GM10847 (cell line): Measurements from ENCODE around the gene ECT2L.

Experiments used
- POLR2A ChIP-seq: IDR thresholded peaks from 2 replicates; pipeline ENCODE4 v1.6.1; 2011; ENCODE audit not compliant: insufficient read length; ENCODE audit errors: extremely low read depth

Gene ECT2L

DNA sequence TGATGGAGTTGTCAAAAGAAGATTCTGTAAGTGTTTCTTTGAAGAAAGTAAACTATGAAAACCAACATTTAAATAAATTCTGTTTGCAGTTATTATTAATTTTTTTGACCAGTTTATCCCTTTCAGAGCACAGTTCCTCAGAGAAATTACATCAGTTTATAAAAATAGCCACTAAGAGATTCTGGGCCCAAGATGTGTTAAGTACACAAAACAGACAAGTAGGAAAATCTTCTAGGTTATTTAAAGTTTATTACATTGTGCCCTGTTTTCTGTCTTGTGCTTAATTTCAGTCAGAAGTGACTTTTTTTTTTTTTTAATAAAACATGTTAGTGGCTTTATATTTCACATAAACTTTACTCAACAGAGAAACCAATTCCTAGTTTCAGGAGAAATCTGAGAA, 72.3 kb downstream of the ECT2L start:
- no peak for TF ChIP-seq POLR2A

- no peak for TF ChIP-seq POLR2A
Observed at GRCh38 chr6:138869398-138869797, 73.5 kb downstream of the ECT2L start.

GRCh38 chr6:138873191-138873590, 77.3 kb downstream of the ECT2L start:
- TF ChIP-seq POLR2A, result no peak

DNA sequence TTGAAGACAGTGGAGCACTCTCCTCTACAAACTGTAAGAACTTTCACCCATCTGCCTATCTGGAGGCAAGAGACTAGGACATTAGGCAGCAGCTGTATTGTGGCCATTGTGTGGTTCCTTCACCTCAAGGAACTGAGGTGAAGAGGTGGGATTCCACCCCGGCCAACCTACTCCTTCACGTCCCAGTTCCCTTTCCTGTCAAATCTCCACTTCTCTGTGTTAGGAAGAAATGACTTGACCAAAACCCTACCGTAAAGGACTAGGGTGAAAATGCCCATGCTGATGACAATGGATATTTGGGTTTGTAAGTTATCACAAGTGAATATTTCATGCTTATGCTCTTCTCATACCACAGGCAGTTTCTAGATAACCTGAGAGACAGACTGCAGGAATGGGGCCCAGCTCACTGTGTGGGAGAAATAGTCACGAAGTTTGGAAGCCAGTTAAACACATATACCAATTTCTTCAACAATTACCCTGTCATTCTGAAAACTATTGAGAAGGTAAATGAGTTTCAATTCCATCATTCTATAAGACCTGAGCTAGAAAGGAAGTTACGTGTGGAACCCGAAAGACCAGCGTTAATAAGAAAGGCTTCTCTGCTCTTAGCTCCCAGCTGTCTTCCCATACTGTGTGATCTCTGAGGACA, 86.6 kb downstream of the ECT2L start:
- TF ChIP-seq POLR2A, result no peak

DNA sequence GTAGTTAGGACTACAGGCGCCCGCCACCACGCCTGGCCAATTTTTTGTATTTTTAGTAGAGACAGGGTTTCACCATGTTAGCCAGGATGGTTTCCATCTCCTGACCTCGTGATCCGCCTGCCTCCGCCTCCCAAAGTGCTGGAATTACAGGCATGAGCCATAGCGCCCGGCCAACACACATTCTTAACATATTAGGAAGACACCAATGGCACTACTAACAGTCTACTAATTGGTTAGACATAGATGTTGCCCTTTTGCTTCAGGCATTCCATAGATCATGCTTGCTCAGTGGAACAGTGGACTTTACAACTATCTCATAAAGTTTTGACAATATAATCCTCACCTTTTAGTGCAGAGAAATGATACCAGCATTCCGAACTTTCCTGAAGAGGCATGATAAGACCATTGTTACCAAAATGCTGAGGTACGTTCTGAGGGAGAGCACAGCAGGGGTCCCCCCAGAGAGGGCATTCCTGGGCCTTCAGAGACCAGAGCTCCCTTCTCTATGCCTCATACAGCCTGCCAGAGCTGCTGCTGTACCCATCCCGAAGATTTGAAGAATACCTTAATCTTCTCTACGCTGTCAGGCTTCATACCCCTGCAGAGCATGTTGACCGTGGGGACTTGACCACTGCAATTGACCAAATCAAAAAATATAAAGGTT, 89.4 kb downstream of the ECT2L start:
- no peak for TF ChIP-seq POLR2A

DNA sequence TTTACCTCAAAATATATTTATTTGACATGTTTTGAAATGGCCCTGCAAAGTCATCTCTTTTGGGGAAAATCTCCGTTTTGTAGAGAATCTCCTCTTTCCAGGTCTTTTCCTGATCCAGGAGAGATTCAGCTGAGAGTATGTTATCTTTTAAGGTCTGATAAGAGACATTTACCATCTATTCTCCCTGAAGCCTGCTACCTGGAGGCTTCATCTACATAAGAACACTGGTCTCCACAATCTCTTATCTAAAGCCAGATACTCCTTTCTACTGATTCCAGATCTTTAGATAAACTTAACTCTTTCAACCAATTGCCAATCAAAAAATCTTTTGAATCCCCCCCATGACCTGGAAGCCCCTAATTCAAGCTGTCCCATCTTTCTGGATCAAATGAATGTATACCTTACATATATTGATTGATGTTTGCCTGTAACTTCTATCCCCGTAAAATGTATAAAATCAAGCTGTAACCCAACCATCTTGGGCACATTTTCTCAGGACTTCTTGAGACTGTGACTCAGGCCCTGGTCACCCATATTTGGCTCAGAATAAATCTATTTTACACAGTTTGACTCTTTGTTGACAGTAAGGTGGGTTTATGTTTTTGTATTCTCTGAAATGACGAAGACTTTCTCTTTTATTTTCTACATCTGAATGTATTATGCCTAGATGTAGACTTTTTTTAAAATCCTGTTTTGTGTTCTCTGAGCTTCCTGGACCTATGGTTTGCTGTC, 95.5 kb downstream of the ECT2L start:
- no peak for TF ChIP-seq POLR2A

DNA sequence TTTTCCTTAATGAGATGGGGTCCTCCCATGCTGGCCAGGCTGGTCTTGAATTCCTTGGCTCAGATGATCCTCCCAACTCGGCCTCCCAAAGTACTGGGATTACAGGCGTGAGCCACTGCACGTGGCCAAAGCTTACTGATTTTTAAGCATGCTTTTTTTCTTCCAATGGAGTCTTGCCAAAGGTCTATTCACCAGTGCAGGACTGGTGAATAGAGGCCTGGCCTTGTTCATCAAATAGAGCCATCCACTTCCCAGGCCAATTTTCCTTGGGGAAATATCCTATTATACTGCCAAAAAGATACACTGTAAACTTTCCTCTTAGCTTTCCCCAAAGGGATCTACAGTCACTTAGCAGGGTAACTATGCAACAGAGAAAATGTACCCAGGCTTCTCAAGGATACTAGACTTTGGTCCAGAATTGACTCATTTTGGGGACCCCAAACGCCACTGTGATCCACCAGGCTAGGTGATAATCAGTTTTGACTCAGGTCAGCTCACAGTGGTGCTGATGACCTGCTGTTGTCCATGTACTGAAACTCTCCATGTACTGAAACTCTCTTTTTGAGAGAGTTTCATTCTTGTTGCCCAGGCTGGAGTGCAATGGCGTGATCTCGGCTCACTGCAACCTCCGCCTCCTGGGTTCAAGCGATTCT, 100.3 kb downstream of the ECT2L start:
- TF ChIP-seq POLR2A, result no peak

- no peak for TF ChIP-seq POLR2A
Observed at GRCh38 chr6:138897031-138897430, 101.1 kb downstream of the ECT2L start.

- TF ChIP-seq POLR2A, result no peak
Observed at GRCh38 chr6:138907167-138907566, 111.3 kb downstream of the ECT2L start.

DNA sequence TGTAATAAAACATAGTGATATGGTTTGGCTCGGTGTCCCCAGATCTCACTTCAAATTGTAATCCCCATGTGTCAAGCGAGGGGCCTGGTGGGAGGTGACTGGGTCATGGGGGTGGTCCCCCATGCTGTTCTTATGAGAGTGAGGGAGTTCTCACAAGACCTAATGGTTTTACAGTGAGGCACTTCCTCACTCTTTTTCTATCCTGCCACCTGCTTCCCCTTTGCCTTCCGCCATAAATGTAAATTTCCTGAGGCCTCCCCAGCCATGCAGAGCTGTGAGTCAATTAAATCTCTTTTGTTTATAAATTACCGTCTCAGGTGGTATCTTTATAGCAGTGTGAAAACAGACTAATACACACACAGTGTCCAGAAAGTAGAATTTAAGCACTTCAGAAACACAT, 113.6 kb downstream of the ECT2L start:
- TF ChIP-seq POLR2A, result no peak

DNA sequence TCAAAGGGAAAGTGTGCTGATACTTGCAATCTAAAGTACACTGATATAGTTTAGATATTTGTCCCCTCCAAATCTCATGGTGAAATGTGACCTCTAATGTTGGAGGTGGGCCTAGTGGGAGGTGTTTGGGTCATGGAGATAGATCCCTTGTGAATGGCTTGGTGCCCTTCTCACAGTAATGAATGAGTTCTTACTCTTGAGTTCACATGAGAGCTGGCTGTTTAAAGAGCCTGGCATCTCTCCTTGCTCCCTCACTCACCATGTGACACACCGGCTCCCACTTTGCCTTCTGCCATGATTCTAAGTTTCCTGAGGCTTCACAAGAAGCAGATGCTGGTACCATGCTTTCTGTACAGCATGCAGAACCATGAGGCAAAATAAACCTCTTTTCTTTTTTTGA, 114.1 kb downstream of the ECT2L start:
- TF ChIP-seq POLR2A, result no peak

DNA sequence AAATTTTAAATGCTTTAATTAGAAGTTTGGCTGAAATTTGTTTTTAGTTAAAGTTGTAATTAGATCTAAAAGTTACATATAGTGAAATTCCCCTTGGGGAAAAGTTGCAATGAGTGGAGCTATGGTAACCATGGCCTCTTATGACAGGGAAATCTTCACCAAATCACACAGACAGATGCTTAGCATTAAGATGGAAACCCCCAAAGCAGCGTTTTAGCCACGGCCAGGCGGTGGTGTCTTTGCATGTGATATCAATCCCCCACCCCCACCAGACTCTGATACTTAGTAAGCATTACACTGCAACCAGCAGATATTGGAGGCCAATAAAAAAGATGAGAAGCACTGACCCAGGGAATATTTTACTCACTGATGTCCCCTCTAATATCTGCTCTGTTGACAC, 116.4 kb downstream of the ECT2L start:
- no peak for TF ChIP-seq POLR2A

DNA sequence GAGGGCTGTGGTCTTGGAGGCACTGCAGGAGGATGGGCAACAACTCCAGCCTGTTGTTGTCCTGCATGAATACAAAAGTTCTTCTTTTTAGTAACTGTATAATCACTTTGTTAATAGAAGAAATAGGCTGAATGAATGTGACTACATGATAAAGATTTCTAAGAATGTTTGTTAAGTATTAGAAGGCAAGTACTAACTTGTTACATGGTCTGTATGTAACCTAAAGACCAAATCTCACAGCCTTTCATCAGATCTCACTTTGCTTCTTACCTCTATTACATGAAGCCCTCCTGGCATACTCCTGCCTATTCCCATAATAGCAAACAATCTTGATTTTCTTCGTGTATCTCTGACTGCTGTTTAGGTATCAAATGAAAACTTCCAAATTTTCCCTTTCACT, 118.8 kb downstream of the ECT2L start:
- no peak for TF ChIP-seq POLR2A

DNA sequence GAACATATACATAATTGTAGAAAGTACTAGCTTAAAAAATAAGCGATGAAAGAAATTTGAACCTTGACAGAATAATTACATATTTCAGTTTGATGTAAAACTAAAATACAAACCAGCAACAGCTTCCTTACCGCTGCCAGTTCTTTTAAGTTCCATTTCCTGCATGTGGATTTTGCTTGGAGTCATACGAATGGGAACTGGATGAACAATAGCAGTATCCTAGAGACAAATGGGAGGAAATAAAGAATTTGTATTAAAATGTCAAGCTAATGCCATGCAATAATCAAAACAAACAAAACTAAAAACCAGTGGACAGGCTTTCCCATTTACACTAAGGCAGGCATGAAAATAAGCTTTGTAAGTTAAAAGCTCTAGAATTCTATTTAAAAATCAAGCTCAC, 125.0 kb downstream of the ECT2L start:
- TF ChIP-seq POLR2A, result no peak

GRCh38 chr6:138923561-138923960, 127.7 kb downstream of the ECT2L start:
- no peak for TF ChIP-seq POLR2A

DNA sequence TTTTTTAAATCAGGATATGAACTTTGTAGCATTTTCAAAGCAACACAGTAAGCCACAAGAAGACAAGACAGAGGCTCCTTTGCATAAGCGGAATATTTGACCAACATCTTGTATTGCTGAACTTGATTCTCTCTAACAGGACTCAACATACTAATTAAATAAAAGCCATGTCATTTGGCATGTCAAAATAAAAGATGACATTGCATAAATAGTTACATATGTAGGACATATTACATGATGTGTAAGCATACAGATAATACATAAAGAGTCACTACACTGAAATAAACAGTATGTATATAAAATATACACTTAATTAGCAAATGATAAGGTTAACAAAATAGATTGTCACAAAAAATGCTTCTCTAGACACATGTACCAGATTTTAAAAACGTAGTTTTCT, 129.9 kb downstream of the ECT2L start:
- TF ChIP-seq POLR2A, result no peak
